Small intestine (tissue), 7 donors: Measurements from ENCODE around the gene SLC16A1. TPM values are rescaled to one million over a fixed set of nuclear protein-coding genes. Genes with fewer than 3 reads are reported as not detected.
A peak's percentile ranks its signal among the peaks of the same experiment; 100 is the strongest.
"Not testable (repeated sequence)": the region's sequence is repeated elsewhere in the genome, so short reads cannot be mapped to it uniquely, and the experiment has no call there.

Experiments used
- DNase-seq, 2 donors: peaks; one replicate each; pipeline versions ENCODE4 v3.0.0 to v3.0.0-alpha.2; 2013
- FAIRE-seq: peaks from 2 replicates; lab custom pipeline; 2012; peaks lifted over from hg19 to GRCh38; lab: Jason Lieb, UNC
- H3K27ac ChIP-seq, 3 donors: one replicate each; pipeline ENCODE4 v1.5.1; 2013; ENCODE audit warnings: low read length in 2 of 3, mild to moderate bottlenecking in 2 of 3, control low read depth in 1 of 3, inconsistent platforms in 1 of 3, low read depth in 1 of 3, moderate library complexity in 1 of 3
- H3K27me3 ChIP-seq, 3 donors: one replicate each; pipeline ENCODE4 v1.6.1; 2013; ENCODE audit warnings: low read length in 3 of 3, inconsistent platforms in 1 of 3; ENCODE audit not compliant: control insufficient read depth in 3 of 3, insufficient read depth in 3 of 3
- H3K36me3 ChIP-seq, 3 donors: one replicate each; pipeline ENCODE4 v1.6.1; 2013; ENCODE audit warnings: low read length in 3 of 3, inconsistent platforms in 1 of 3, low read depth in 1 of 3, mild to moderate bottlenecking in 1 of 3, moderate library complexity in 1 of 3; ENCODE audit not compliant: control insufficient read depth in 3 of 3, insufficient read depth in 2 of 3
- H3K4me1 ChIP-seq, 3 donors: one replicate each; pipeline ENCODE4 v1.6.1; 2013; ENCODE audit warnings: low read length in 2 of 3, inconsistent platforms in 1 of 3, low read depth in 1 of 3, mild to moderate bottlenecking in 1 of 3, moderate library complexity in 1 of 3; ENCODE audit not compliant: control insufficient read depth in 3 of 3, insufficient read depth in 2 of 3
- H3K4me3 ChIP-seq, 3 donors: one replicate each; pipeline ENCODE4 v1.5.1; 2013; ENCODE audit warnings: low read length in 3 of 3, control low read depth in 1 of 3, inconsistent platforms in 1 of 3, low read depth in 1 of 3, mild to moderate bottlenecking in 1 of 3, moderate library complexity in 1 of 3
- H3K9me3 ChIP-seq, 2 donors: one replicate each; pipeline ENCODE4 v1.6.1; 2013; ENCODE audit warnings: low read depth in 1 of 2, low read length in 1 of 2; ENCODE audit not compliant: control insufficient read depth in 2 of 2, insufficient read depth in 1 of 2
- WGBS, 3 donors: extraction: QIAGEN DNeasy Blood & Tissue Kit; methylation state at CpG; one replicate each; pipeline ENCODE4 v1.1.7; 2013; 5-methylcytosine and 5-hydroxymethylcytosine counted together
- polyA plus RNA-seq, 4 donors: library from polyadenylated mRNA; stranded (reverse) in 3 of 4; unstranded in 1 of 4; fragments of 200-250 nt in 3 of 4; fragments of 120-200 nt in 1 of 4; gene quantifications; one replicate each; pipeline versions ENCODE4 v1.2.1 to v1.2.3, GENCODE V29; 2013
- donor health status: healthy with polysubstance abuse.
- donor health status: control.
- donor health status: control.
- donor health status: Bipolar disorder and iron deficiency.
- donor health status: healthy.

SLC16A1 gene
- polyA plus RNA-seq, 4 donors, result 6.8 to 29.9 (median 14.6) TPM

DNA sequence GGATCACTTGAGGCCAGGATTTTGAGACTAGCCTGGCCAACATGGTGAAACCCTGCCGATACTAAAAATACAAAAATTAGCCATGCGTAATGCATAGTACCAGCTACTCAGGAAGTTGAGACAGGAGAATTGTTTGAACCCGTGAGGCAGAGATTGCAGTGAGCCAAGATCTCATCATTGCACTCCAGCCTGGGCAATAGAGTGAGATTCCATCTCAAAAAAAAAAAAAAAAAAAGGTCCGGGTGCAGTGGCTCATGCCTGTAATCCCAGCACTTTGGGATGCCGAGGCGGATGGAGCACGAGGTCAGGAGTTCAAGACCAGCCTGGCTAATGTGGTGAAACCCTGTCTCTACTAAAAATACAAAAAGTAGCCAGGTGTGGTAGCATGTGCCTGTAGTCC, 2.2 kb upstream of the SLC16A1 start:
- FAIRE-seq, H3K4me3 ChIP-seq, H3K27me3 ChIP-seq, H3K9me3 ChIP-seq, DNase-seq, H3K36me3 ChIP-seq, H3K27ac ChIP-seq: not testable (repeated sequence)
- H3K4me1 ChIP-seq, result peaks cover 0 to 20% (median 15%) of the 10 kb centered on the region in 3 donors
- 72 to 78% (median 73%) methylated on average over 6 to 7 of the region's 7 CpGs for WGBS, 3 donors

DNA sequence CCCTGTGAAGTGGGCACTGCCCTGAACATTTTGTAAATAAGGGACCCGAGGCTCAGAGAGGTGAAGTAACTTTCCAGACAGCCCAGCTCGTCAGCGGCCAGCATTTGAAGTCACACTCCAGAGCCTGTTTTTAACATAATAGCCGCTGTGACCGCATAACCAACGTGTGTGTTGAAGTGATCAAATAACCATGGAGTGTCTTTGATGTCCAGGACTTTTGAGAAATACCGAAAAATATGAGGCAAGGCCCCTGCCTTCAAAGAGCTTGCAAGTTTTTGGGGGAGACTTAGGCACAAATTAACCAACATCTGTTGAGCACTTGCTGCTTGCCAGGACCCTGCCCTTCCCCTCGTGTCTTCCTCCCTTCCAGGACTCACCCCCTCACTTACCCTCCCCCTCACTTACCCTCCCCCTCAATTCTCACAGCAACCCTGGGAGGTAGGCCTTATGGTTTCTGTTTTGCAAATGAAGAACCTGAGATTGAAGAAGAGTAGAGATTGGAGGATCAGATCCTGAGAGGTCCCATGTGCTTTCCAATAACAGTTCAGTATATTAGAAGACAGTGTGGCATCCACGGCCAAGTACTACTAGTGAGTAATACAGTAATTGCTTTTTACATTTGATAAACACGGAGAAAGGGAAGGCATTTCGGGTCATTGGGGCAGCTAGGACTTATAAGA, 1.3 kb upstream of the SLC16A1 start:
- no peak for FAIRE-seq

DNA sequence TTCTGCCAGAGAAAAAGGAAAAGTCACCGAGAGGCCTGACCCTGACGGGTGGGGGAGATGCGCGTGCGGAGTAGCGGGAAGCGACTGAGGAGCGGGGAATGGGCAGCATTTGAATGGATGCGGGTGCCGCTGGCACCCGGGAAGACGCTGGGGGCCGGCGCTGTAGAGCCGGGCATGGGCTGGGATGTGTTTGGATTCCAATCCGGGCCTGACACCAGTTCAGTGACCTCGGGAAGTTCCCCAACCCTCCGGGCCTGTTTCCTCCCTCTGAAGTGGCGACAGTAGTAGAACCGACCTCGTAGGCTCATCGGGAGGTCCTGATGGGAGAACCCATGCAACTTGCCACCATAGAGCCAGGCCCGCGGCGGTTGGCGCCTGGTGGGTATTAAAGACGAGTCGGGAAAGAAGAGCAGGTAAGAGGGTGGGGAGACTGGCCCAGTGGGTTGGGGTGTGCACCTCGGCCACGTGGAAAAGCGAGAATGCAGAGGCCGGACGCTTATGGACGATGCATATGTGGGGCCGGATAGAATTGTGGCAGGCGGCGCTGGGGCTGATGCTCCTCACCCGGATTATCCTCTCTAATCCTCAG, 642 bp upstream of the SLC16A1 start:
- no peaks in the 10 kb centered on the region for H3K36me3 ChIP-seq
- DNase-seq (no peak), FAIRE-seq (no peak)
- 2 to 4% (median 2%) methylated on average over 37 to 38 of the region's 38 CpGs for WGBS, 3 donors
- H3K27ac ChIP-seq, result peak overlapping the region; percentile 83 to 99 (median 90)
- H3K4me1 ChIP-seq, result peaks cover 0 to 20% (median 15%) of the 10 kb centered on the region in 3 donors
- H3K27me3 ChIP-seq, result no peaks in the 10 kb centered on the region
- peak overlapping the region; percentile 65 to 75 (median 65) for H3K4me3 ChIP-seq
- H3K9me3 ChIP-seq, result no peaks in the 10 kb centered on the region

More for the DNA sequence above, 1.3 kb upstream of the SLC16A1 start:
- H3K4me3 ChIP-seq, result peak overlapping the region; percentile 65 to 75 (median 65)
- DNase-seq, result peak; percentile 66 to 73
- no peaks in the 10 kb centered on the region for H3K36me3 ChIP-seq
- H3K27ac ChIP-seq, result peak overlapping the region in 1 of 3 donors; percentile 99
- H3K4me1 ChIP-seq, result peaks cover 0 to 20% (median 15%) of the 10 kb centered on the region in 3 donors
- no peaks in the 10 kb centered on the region for H3K9me3 ChIP-seq
- 1 to 11% (median 10%) methylated on average over 11 of the region's 11 CpGs for WGBS, 3 donors
- no peaks in the 10 kb centered on the region for H3K27me3 ChIP-seq

DNA sequence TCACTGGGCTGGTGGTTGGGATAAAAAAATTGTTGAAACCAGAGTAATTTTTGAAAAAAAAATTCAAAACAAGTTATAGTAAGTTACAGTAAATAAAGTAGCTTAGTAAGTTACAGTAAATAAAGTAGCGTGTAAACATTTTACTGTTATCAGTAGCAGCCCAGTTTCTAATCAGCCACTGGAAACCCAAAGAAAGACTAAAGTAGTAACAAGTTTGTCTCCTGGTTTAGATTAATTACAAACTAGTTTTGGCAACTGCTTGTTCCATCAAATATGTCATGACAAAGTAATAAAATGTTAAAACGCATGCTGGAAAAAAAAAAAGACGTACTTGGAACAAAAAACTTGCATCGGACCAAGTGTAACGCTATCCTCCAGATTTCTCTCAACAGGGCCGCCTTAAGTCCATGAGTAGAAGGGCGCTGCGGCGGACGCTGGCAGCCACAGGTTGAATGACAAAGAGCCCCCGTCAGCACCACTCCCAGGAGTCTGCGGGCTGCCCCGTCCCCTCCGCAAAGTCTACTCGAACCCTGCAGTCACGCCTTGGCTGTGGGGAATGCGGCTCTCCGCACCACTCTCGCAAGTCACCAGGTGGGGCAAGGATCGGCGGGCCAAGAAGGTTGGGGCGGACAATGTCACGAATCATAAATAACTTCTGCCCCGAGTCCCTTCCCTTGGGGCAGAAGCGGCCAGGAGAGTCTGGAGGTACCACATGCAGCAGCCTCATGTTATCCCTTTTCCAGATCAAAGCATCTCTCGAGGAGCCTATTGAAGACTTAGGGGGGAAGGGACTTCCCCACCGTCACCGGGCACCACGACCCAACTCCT, 837 bp downstream of the SLC16A1 start:
- Histone ChIP-seq H3K4me3 (peak overlapping the region; percentile 65 to 75 (median 65)), H3K27me3 (no peaks in the 10 kb centered on the region), H3K4me1 (peaks cover 0 to 20% (median 15%) of the 10 kb centered on the region in 3 donors), H3K9me3 (no peaks in the 10 kb centered on the region), H3K36me3 (no peaks in the 10 kb centered on the region), H3K27ac (peak overlapping the region; percentile 76 to 99 (median 90))
- FAIRE-seq (no peak), DNase-seq (peak; percentile 62 to 81)
- 1 to 2% (median 1%) methylated on average over 29 of the region's 29 CpGs for WGBS, 3 donors

DNA sequence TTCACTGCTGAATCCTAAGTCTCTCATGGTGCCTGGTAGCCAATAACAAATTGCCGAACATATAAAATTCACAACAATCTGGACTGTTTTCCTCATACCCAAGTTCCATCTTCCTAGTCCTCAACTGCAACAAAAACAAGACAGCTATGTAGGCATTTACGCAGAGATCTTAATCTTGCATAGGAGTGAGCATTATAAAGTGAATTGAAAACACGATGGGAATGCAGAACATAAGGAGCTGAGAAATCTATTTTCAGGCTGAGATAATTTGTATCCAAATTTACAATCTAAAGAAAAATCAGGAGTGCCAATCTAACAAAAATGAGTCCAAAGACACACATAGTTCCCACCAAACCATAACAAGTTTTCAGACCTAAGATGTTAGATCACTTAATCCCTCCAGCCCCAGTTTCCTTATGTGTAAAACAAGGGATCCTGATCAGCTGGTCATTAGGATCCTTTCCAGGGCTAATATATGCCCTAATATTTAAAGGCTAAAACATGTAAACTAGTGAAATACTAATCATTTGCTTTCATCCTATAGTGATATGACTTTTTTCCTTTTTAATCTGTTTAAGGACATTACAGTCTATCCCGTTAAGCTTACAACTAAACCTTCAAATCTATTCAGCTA, 1.9 kb downstream of the SLC16A1 start:
- Histone ChIP-seq H3K36me3 (no peaks in the 10 kb centered on the region), H3K9me3 (no peaks in the 10 kb centered on the region), H3K4me1 (peaks cover 0 to 20% (median 15%) of the 10 kb centered on the region in 3 donors), H3K27me3 (no peaks in the 10 kb centered on the region), H3K27ac (no peak overlapping the region), H3K4me3 (no peak overlapping the region)
- FAIRE-seq (no peak), DNase-seq (peak in 1 of 2 donors; percentile 3)
- WGBS, 3 donors, result 21 to 54% (median 37%) methylated on average over 4 of the region's 4 CpGs

DNA sequence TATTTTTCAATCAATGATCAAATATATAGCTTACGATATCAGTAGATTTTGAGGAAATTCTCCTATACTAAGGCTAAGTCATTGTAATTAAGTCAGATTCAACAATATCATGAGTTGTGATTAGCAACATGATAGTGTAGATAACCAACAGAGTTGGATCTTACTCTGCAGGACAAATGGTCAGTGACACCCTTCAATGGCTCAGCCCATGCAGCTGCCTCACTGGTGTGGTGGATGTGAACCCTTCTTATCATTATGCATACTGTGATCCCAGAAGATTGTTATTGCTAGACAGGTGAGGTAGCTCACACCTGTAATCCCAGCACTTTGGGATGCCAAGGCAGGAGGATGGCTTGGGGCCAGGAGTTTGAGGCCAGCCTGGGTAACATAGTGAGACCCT, 5.6 kb downstream of the SLC16A1 start:
- FAIRE-seq, result no peak
- H3K4me3 ChIP-seq, result no peak overlapping the region
- no peaks in the 10 kb centered on the region for H3K36me3 ChIP-seq
- peaks cover 0 to 6% (median 0%) of the 10 kb centered on the region in 3 donors for H3K4me1 ChIP-seq
- H3K27me3 ChIP-seq, result no peaks in the 10 kb centered on the region
- no peak overlapping the region for H3K27ac ChIP-seq
- no peak for DNase-seq
- WGBS, 3 donors, result 99 to 100% (median 100%) methylated on average over 1 of the region's 1 CpG
- H3K9me3 ChIP-seq, result no peaks in the 10 kb centered on the region

GRCh38 chr1:112946683-112947082, 9.3 kb downstream of the SLC16A1 start:
- H3K9me3 ChIP-seq, result no peaks in the 10 kb centered on the region
- H3K4me3 ChIP-seq, result no peak overlapping the region
- DNase-seq (no peak), FAIRE-seq (no peak)
- H3K27ac ChIP-seq, result no peak overlapping the region
- no peaks in the 10 kb centered on the region for H3K4me1 ChIP-seq
- H3K36me3 ChIP-seq, result peaks cover 0 to 2% (median 0%) of the 10 kb centered on the region in 3 donors
- 78 to 82% (median 80%) methylated on average over 3 of the region's 3 CpGs for WGBS, 3 donors
- no peaks in the 10 kb centered on the region for H3K27me3 ChIP-seq

DNA sequence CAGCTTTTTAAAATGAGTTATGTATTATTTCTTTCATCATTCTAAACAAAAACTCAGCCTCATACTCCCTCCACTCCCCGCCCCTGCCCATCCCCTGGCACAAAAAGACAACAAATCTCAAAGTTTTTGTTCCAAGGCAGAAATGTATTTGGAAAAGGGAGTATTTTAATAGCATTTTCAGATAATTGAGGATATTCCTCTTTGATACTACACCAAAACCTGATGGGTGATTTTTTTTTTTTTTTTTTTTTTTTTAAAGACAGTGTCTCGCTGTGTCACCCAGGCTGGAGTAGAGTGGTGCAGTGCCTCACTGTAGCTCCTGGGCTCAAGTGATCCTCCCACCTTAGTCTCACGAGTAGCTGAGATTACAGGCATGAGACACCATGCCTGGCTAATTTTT, 16.2 kb downstream of the SLC16A1 start:
- Histone ChIP-seq H3K27ac (no peak overlapping the region), H3K36me3 (peaks cover 0 to 2% (median 0%) of the 10 kb centered on the region in 3 donors), H3K4me1 (peaks cover 0 to 7% (median 0%) of the 10 kb centered on the region in 3 donors), H3K27me3 (no peaks in the 10 kb centered on the region), H3K9me3 (no peaks in the 10 kb centered on the region), H3K4me3 (no peak overlapping the region)
- FAIRE-seq, result no peak
- DNase-seq, result no peak
- WGBS, 3 donors, result 78 to 97% (median 82%) methylated on average over 3 of the region's 3 CpGs
